ENCODE measurements around the gene BATF3.
A peak's percentile ranks its signal among the peaks of the same experiment; 100 is the strongest.

- TF ChIP-seq CTCF (IDR thresholded peaks at IDR 0.05) (no peak), POLR2A (IDR thresholded peaks at IDR 0.05) (no peak), POLR2AphosphoS5 (IDR thresholded peaks at IDR 0.05) (peak in 1 of 3 donors; percentile 20)
Measured at GRCh38 chr1:212699625-212700222, at the start of gene BATF3.

Data from breast epithelium (tissue), 3 donors.